ENCODE measurements around the gene HMMR. TPM values are rescaled to one million over a fixed set of nuclear protein-coding genes. Genes with fewer than 3 reads are reported as not detected.

HMMR gene
- total RNA-seq, 1 donor from 2014 or later: 8.6 TPM

DNA sequence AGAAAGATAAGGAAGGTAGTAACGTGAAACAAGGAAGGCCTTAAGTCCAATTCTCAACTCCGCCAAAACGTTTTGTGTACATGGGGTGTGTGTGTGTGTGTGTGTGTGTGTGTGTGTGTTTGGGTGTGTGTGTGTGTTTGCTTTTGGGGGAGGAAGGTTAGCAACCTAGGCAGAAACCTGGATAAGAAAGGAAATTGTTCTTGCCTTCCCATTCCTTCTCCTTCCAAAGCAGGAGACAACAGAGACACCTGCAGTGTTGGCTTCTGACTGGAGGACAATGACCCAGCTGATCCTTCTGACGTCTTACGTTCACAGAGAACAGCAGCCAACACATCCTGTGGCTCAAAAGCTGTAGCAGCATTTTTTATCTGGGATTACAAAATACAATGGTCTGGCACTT is 27.2 kb upstream of the HMMR start:
- H3K36me3 Mint-ChIP-seq (ENCODE audit: low read depth, unreplicated experiment): no peaks in the 10 kb centered on the region
- peaks cover 33% of the 10 kb centered on the region for H3K4me1 Mint-ChIP-seq (ENCODE audit: unreplicated experiment)
- H3K4me3 Mint-ChIP-seq (ENCODE audit: unreplicated experiment): no peak overlapping the region
- H3K27ac Mint-ChIP-seq (ENCODE audit: unreplicated experiment): peak overlapping the region; percentile 48
- H3K27me3 Mint-ChIP-seq (ENCODE audit: unreplicated experiment): peaks cover 8% of the 10 kb centered on the region
- no peak for DNase-seq (ENCODE audit: low spot score)
- TF ChIP-seq, protein P1, sequence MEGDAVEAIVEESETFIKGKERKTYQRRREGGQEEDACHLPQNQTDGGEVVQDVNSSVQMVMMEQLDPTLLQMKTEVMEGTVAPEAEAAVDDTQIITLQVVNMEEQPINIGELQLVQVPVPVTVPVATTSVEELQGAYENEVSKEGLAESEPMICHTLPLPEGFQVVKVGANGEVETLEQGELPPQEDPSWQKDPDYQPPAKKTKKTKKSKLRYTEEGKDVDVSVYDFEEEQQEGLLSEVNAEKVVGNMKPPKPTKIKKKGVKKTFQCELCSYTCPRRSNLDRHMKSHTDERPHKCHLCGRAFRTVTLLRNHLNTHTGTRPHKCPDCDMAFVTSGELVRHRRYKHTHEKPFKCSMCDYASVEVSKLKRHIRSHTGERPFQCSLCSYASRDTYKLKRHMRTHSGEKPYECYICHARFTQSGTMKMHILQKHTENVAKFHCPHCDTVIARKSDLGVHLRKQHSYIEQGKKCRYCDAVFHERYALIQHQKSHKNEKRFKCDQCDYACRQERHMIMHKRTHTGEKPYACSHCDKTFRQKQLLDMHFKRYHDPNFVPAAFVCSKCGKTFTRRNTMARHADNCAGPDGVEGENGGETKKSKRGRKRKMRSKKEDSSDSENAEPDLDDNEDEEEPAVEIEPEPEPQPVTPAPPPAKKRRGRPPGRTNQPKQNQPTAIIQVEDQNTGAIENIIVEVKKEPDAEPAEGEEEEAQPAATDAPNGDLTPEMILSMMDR (IDR thresholded peaks at IDR 0.05; ENCODE audit: unreplicated experiment): no peak
- H3K9me3 Mint-ChIP-seq (ENCODE audit: unreplicated experiment): no peaks in the 10 kb centered on the region

DNA sequence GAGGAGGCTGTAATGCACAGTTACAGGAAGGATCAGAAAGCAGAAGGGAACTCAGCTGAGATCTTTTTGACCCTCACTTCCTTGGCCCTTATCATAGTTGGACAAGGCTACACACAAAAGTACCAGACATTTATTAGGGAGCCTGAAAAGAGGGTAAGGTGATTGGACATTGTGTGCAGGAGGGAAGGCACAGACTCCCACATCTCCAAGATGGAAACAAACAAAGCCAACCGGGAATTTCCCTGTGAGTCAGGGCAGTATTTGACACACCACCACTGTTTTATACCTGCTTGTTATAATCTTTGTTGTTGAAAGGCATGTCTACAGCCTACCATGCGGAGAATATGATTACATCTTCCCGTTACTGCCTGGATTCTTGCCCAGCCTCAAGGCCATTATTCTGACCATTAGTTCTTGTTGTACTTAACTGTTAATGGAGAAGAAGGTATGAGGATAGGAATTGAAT is 26.0 kb upstream of the HMMR start:
- Mint-ChIP-seq H3K36me3 (ENCODE audit: low read depth, unreplicated experiment) (no peaks in the 10 kb centered on the region), H3K27ac (ENCODE audit: unreplicated experiment) (no peak overlapping the region), H3K9me3 (ENCODE audit: unreplicated experiment) (no peaks in the 10 kb centered on the region), H3K27me3 (ENCODE audit: unreplicated experiment) (peaks cover 8% of the 10 kb centered on the region), H3K4me1 (ENCODE audit: unreplicated experiment) (peaks cover 33% of the 10 kb centered on the region), H3K4me3 (ENCODE audit: unreplicated experiment) (no peak overlapping the region)
- no peak for DNase-seq (ENCODE audit: low spot score)
- TF ChIP-seq, protein P1 (IDR thresholded peaks at IDR 0.05; ENCODE audit: unreplicated experiment): no peak

DNA sequence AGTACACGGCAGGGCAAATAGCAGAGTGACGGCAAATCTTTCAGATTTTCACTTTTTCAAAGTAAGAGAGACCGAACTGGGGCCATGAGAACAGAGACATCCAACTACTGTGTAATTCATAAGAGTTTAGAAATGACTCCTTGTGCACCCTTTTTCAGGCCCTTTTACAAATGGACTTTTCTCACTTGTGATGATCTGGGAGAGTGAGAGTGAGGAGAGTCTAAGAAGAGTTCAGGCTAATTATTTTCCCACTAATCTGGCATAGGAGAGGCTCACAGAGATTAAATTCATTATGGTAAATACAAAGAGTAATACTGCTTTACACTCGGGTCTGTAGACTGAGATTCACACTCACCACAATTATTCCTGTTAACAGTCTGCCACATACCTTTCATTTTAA is 23.9 kb upstream of the HMMR start:
- Mint-ChIP-seq H3K4me1 (ENCODE audit: unreplicated experiment) (peaks cover 41% of the 10 kb centered on the region), H3K27ac (ENCODE audit: unreplicated experiment) (peak overlapping the region; percentile 86), H3K9me3 (ENCODE audit: unreplicated experiment) (no peaks in the 10 kb centered on the region), H3K36me3 (ENCODE audit: low read depth, unreplicated experiment) (no peaks in the 10 kb centered on the region), H3K4me3 (ENCODE audit: unreplicated experiment) (peak overlapping the region; percentile 98), H3K27me3 (ENCODE audit: unreplicated experiment) (peaks cover 8% of the 10 kb centered on the region)
- DNase-seq (ENCODE audit: low spot score): no peak
- TF ChIP-seq, protein P1 (IDR thresholded peaks at IDR 0.05; ENCODE audit: unreplicated experiment): no peak

DNA sequence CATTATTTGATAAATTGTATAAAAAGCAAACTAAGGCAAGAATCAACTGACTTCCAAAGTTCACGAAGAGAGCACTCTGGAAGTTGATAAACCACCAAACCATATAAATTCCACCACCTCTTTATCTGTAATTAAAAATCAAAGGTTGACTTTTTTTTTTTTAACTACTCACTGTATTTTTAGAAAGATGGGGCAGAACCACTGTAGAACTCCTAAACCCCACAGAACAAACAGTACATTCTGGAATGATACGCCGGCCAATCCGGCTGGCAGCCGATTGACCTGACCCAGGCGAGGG is 23.5 kb upstream of the HMMR start:
- Mint-ChIP-seq H3K4me3 (ENCODE audit: unreplicated experiment) (peak overlapping the region; percentile 98), H3K27ac (ENCODE audit: unreplicated experiment) (peak overlapping the region; percentile 86), H3K4me1 (ENCODE audit: unreplicated experiment) (peaks cover 39% of the 10 kb centered on the region), H3K27me3 (ENCODE audit: unreplicated experiment) (peaks cover 8% of the 10 kb centered on the region), H3K36me3 (ENCODE audit: low read depth, unreplicated experiment) (peaks cover under 1% of the 10 kb centered on the region), H3K9me3 (ENCODE audit: unreplicated experiment) (no peaks in the 10 kb centered on the region)
- no peak for DNase-seq (ENCODE audit: low spot score)
- TF ChIP-seq, protein P1 (IDR thresholded peaks at IDR 0.05; ENCODE audit: unreplicated experiment): no peak

DNA sequence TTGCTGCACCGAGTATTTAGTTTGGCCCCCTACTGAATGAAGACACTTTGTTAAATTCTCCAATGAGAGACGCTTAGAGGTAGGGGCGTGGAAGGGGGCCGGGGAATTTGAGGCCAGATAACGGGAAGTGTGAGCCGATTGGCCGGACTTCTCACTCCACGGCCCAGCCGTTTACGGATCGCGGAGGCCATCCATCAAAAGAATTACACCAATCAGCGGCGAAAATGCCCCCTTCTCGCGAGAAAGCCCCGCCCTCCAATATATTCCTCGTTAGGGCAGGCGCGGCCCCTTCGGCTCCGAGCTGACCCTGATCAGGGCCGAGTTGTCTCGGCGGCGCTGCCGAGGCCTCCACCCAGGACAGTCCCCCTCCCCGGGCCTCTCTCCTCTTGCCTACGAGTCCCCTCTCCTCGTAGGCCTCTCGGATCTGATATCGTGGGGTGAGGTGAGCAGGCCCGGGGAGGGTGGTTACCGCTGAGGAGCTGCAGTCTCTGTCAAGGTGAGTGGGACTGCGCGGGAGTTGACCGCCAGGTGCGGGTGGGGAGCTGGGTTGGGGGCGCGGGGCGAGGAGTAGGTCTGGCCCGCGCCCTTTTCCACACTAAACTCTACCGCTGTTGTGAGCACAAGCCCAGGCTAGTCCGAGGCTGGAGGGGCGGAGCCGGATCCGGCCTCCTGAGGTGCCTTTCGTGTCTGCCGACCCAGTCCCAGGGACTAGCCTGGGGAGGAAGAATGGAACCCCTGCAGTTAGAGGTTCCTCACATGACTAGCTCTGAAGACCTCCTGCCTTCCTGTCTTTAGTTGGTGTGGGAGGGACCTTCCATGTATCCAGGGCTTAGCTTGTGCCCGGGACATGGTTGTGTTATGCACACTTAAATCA is 22.9 kb upstream of the HMMR start, which contains the start of gene CCNG1:
TSS of gene CCNG1 (plus strand) at position 287 of the 874 bp plus-strand sequence. CDS start 1,662 bp downstream, outside the sequence.
- peaks cover 37% of the 10 kb centered on the region for H3K4me1 Mint-ChIP-seq (ENCODE audit: unreplicated experiment)

More for the DNA sequence above, 22.9 kb upstream of the HMMR start, which contains the start of gene CCNG1:
- Mint-ChIP-seq H3K27me3 (ENCODE audit: unreplicated experiment) (peaks cover 8% of the 10 kb centered on the region), H3K4me3 (ENCODE audit: unreplicated experiment) (peak within 1 kb of the TSS; percentile 98), H3K9me3 (ENCODE audit: unreplicated experiment) (no peaks in the 10 kb centered on the region), H3K27ac (ENCODE audit: unreplicated experiment) (peak within 1 kb of the TSS; percentile 89), H3K36me3 (ENCODE audit: low read depth, unreplicated experiment) (peaks cover 5% of the 10 kb centered on the region)
- TF ChIP-seq, protein P1 (IDR thresholded peaks at IDR 0.05; ENCODE audit: unreplicated experiment): peak; percentile 14
- DNase-seq (ENCODE audit: low spot score): peak; percentile 93
